ENCODE results near the gene ACSM2B.
"Not testable (repeated sequence)": the region's sequence is repeated elsewhere in the genome, so short reads cannot be mapped to it uniquely, and the experiment has no call there.

Gene ACSM2B

DNA sequence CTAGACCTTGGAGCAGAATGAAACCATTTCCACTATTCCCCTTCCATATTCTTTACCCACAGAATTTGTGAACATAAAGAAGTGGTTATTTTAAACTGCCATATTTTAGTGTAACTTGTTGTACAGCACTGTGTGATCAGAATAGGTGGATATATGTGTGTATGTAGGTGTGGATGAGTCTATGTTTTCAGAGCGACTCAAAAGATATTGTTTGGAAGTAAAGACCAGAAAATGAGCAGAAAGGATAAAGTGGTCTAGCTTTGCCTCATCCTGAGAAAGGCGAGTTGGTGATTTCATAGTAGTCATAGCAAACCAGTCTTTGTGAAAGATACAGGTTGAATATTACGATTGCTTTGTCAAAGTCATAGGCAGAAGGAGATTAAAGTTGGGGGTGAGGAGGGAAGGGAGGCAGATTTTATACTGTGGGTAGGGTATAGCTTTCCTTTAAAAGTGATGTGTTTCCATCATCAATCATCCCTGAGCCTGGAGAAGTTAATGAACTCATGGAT, 43.8 kb downstream of the ACSM2B start:
- DNase-seq (ENCODE audit: low spot score) = not testable (repeated sequence)

DNA sequence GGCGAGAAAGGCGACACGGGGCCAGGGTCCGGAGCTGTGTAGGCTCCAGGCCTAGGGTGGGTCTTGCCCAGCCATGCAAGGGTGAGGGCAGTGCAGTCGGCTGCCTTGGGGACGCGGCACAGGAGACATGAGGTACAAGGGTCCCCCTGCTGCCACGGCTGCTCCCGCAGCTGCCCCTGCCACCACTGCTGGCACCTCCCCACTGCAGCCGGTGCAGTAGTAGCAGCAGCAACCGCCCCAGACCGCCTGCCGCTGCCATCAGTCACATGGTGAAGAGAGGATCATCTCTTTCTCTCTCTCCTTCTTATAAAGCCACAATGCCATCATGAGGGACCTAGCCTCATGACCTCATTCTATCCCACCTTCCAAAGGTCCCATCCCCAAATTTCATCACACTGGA, 44.4 kb downstream of the ACSM2B start:
- not testable (repeated sequence) for DNase-seq (ENCODE audit: low spot score)

GRCh38 chr16:20520103-20520502, 56.1 kb downstream of the ACSM2B start:
- DNase-seq (ENCODE audit: low spot score) = no peak

GRCh38 chr16:20519231-20519630, 56.9 kb downstream of the ACSM2B start:
- DNase-seq (ENCODE audit: low spot score) = no peak

DNA sequence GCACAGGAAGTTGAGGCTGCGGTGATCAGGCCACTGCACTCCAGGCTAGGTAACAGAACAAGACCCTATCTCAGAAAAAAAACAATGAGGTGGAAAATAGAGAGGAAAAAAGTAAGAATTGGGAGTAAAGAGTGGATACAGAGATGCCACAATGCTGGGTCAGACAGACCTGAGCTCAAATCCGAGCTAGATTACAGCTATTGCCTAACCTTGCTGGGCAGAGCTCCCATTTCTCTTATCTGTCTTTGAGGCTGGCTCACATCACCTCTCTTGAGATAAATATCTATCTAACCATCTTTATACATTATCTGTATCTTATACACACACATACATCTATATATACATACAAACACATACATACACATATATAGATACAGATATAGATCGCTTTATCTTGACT, 59.0 kb downstream of the ACSM2B start:
- no peak for DNase-seq (ENCODE audit: low spot score)

DNA sequence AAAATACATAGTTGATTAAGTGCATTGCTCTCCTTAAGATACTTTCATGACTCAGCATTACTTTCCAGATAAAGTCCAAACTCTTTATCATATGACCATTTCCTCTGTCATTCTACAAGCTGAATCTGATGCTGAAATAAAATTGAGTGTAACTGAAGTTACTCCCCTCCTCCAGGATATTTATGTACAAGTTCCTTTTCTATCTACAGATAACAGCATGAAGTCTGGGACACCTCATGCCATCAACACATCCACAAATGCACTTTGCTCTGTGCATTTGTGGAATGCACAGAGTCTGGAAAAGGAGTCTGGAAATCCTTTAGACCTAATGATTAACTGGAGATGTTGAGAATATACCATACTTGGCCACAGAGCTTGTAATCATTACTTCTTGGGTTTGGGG, 60.5 kb downstream of the ACSM2B start:
- no peak for DNase-seq (ENCODE audit: low spot score)

GRCh38 chr16:20510323-20510722, 65.8 kb downstream of the ACSM2B start:
- no peak for DNase-seq (ENCODE audit: low spot score)

DNA sequence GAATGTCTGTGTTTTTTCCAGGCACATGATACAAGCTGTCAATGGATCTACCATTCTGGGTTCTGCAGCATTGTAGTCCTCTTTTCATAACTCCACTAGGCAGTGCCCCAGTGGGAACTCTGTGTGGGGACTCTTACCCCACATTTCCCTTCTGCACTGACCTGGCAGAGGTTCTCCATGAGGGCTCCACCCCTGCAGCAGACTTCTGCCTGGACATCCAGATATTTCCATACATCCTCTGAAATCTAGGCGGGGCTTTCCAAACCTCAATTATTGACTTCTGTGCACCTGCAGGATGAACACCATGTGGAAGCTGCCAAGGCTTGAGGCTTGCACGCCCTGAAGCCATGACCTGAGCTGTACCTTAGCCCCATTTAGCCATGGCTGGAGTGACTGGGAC, 68.9 kb downstream of the ACSM2B start:
- DNase-seq (ENCODE audit: low spot score) = no peak

- no peak for DNase-seq (ENCODE audit: low spot score)
These were observed 71.7 kb downstream of the ACSM2B start for GRCh38 chr16:20504418-20504817.

GRCh38 chr16:20491448-20491847, 84.7 kb downstream of the ACSM2B start:
- DNase-seq (ENCODE audit: low spot score) = not testable (repeated sequence)

GRCh38 chr16:20490994-20491393, 85.2 kb downstream of the ACSM2B start:
- DNase-seq (ENCODE audit: low spot score) = not testable (repeated sequence)
